HG03575 (cell line): ENCODE data around the gene TEF.
"Not testable (repeated sequence)": the region's sequence is repeated elsewhere in the genome, so short reads cannot be mapped to it uniquely, and the experiment has no call there.

Source experiments
- ATAC-seq: cut with Tn5 transposase; IDR thresholded peaks from one replicate; pipeline ENCODE4 v1.9.1; 2021; ENCODE audit not compliant: unreplicated experiment, insufficient number of reproducible peaks, low FRiP score; ENCODE audit errors: extremely low read depth

TEF gene

DNA sequence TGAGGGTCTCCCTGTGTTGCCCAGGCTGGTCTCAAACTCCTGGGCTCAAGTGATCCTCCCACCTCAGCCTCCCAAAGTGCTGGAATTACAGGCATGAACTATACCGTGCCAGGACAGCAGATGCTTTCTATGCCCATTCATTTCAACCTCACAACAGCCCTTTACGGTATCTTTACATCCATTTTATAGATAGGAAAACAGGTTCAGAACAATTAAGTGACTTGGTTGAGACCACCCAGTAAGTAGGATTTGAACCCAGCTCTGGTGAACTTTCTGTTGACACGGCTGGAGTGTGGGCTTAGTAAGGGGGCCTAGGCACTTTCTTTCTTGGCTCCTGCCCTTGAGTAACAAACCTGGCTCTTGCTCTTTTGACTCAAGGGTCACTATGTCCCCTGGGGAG, 25.7 kb downstream of the TEF start:
- ATAC-seq, result no peak

DNA sequence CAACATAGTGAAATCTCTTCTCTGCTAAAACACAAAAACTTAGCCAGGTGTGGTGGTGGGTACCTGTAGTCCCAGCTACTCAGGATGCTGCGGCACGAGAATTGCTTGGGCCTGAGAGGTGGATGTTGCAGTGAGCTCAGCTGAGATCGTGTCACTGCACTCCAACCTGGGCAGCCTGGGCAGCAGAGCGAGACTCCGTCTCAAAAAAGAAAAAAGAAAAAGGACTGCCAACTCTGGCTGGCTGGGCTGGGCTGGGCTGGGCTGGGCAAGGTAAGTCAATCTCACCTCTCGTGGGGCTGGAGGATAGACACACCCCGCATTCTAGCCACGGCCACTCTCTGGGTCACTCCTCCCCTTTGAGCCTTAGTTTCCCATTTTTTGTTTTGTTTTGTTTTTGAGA, 26.9 kb downstream of the TEF start:
- ATAC-seq, result no peak

DNA sequence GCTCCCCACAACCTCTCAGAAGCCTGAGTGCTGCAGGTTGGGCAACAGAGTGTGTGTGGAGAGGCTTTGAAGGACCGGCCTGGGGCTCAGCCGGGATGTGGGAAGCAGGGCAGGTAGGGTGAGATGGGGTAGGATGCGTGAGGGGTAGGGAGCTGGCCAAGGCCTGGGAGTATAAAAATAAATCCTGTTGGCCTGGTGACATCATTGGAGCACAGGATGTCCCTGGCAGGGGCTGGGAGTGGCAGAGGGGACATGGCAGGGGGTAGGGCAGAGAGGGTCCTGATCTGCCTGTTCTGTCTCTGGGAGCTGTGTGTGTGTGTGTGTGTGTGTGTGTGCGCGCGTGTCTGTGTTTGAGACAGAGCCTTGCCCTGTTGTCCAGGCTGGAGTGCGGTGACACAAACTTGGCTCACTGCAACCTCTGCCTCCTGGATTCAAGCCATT, 28.6 kb downstream of the TEF start:
- no peak for ATAC-seq

DNA sequence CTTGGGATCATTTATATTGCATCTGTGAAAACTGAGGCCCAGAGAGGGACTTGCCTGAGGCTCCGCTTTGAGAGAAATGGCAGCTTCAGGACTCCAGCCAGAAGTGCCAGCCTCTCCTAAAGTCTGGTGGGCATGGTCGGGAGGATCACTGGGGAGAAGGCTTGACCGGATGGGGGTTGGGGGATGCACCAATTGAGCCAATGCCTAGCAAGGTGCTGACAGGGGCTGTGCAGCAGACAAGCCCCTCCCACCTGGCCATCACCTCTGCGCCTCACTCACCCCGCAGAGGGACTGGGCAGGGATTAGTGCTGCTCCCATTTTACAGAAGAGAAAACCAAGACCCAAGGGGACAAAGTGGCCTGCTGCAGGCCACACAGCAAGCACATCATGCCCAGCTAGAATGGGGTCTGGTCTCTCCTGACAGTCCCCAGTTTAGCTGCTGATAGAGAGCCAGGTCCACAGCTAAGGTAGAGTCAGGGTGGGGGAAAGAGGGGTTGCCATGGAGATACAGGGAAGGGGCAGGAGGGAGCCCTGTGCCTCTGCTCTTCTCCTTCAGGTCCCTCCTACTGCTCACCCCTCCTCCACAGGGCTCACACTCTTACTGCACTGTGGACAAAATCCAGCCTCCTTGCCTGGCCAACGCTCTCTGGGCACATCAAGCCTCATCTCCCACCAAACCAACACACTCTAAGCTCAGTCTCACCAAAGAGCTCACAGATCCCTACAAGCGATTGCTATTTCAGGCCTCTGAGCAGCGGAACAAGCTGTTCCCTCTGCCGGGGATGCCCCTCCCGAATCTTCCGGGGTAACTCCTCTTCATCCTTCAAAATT, 29.5 kb downstream of the TEF start:
- no peak for ATAC-seq

DNA sequence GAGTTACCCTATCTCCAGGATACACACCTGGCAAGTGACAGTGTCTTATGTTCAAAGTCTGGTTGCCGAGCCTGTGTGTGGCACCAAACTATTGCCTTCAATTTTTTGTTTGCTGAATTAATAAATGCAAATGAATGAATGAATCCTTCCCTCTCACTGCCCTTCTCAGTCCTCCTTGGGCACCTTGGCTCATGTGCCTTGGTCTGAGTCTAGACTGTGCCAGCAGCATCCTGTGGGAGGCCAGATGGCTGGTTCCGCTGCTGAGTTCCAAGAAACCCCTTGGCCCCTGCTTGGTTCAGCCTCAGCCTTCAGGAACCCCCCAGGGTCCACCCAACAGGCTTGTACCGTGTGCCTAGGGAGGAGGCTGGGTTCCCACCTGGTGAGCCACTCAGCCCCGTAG, 33.8 kb downstream of the TEF start:
- ATAC-seq, result no peak

DNA sequence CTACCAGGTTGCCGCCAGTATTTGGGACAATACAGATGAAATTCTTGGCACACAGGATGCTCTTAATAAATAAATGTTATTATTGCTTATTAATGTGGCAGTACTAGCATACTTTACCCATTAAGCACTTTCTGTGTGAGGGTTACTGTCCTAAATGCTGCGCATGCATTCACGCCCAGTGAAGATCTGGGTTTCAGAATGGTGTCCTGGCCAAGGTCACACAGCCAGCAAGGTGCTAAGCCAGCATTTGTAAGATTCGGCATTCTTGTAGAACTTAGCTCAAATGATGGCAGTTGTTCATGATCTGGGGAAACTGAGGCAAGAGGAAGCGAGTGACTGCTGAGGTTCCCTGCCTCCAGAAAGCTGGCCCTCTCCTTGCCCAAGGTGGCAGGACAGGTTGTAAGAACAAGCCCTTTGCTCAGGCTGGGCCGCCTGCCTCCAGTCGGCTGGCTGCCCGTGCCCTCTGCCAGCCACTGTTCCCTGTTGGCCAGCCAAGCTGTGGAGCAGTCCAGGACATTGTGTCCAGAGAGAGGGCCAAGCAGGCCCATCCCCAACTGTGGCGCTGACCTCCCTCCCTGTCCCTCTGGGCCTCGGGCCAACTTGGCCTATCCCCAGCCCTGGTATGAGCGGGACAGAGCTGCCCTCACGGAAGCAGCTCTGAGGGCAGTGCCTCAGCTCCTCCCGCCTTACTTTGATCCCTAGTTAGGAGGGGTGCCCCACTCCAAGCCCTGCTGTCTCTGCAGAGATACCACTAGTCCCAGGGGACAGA, 36.1 kb downstream of the TEF start:
- ATAC-seq, result no peak

DNA sequence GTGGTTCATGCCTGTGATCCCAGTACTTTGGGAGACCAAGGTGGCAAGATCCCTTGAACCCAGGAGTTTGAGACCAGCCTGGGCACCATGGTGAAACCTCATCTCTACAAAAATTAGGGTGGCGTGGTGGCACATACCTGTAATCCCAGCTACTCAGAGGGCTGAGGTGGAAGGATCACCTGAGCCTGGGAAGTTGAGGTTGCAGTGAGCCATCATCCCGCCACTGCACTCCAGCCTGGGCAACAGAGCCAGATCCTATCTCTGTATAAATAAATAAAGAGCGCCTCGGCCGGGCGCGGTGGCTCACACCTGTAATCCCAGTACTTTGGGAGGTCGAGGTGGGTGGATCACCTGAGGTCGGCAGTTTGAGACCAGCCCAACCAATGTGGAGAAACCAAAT, 37.0 kb downstream of the TEF start:
- ATAC-seq, result no peak

DNA sequence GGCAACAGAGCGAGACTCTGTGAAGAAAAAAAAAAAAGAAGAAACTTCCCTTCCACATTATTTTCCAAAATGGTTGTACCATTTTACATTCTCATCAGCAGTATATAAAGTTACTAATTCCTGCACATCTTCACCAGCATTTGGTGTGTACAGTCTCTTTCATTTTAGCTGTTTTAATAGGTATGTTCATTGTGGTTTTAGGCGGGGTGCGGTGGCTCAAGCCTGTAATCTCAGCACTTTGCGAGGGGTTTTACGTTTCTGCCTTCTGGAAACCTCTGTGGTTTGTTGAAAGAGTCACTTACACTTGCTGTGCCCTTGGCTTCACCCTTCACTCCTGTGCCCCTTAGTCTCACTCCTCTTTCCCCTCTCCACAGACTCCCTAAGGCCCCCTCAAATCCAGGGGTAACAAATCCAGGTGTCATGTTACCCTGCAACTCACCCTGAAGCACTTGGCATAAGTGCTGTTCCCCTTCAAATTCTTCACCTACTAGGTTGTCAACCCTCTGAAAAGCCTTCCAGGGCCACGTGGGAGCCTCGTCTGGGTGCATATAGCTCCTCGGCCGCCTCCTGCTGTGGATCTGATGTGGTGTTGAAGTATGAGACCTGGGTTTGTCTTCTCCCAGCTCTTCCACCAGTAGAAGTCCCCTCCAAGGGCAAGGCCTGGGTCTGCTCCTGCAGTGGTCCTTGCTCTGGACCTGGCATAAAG, 44.1 kb downstream of the TEF start:
- ATAC-seq, result no peak

DNA sequence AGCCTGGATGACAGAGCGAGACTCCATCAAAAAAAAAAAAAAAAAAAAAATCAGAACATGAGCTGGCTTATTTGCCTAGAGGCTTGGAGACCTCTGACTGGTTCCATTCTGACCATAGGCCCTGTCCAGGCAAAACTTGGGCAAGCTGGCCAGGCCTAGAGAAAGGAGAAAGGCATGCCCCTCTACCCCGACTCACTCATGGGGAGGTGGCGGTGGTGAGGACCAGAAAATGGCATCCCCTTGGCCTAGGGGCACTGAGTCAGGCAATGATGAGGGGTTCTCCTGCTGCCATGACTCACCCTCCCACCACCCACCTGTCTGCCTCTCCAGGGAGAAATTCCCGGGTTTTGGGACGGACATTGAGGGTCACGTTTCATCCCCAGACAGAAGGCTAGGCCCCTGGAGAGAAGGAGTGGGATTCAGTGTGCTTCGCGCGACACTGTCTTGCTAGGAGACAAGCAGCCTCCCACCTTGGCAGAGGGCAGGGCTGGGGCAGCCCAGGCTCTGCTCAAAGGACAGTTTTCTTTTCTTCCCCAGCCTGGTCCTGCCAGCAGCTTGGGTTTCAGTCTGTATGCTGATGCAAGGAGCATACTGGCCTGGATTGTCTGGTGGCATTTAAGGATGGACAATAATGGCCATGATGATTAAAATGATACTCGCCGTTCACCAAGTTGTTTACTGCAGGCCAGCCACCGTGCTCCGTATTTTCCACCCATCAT, 47.6 kb downstream of the TEF start:
- ATAC-seq, result no peak

DNA sequence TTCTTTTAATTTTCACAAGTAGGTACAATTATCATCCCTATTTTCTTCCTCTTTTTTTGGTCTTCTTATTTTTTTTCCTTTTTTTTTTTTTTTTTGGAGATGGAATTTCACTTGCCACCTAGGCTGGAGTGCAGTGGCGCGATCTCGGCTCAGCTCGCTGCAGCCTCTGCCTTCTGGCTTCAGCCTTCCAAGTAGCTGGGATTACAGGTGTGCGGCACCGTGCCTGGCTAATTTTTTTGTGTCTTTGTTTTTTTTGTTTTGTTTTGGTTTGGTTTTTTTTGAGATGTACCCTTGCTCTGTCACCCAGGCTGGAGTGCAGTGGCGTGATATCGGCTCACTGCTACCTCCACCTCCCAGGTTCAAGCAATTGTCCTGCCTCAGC, 48.2 kb downstream of the TEF start:
- no peak for ATAC-seq

DNA sequence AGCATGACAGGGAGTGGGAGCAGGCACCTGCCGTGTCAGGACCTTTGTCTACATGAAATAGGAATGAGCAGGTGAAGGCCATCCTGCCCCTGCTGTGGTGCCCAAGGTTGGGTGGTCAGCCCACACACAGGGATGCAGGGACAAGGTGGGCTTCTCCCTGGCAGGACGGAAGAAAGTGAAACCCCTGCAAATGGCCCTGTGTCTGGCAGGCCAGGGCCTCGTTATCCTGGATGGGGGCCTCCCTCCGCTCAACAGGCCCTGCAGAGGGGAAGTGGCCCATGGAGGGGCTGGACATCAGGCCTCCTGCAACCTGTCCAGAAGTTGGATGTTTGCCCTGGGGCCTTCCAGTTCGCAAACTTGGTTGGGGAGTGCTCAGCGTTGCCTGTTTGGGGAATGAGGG, 49.9 kb downstream of the TEF start:
- ATAC-seq, result no peak

DNA sequence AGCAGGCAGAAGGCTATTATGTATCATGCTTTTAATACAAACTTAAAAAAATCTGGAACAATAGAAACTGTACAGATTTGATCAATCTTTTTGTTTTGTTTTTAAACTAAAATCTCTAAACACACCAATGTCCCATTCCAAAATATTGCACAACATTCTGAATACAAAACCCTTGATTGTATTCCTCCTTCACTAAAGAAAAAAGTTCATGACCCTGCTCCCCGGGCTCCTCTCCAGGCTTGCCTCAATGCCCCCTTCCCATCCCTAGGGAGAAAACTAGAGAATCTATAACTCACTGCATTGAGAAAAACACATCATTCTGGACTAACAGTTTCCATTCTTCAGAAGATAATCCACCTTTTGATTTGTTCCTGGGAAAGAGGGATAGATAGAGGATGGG, 51.7 kb downstream of the TEF start:
- ATAC-seq, result not testable (repeated sequence)

DNA sequence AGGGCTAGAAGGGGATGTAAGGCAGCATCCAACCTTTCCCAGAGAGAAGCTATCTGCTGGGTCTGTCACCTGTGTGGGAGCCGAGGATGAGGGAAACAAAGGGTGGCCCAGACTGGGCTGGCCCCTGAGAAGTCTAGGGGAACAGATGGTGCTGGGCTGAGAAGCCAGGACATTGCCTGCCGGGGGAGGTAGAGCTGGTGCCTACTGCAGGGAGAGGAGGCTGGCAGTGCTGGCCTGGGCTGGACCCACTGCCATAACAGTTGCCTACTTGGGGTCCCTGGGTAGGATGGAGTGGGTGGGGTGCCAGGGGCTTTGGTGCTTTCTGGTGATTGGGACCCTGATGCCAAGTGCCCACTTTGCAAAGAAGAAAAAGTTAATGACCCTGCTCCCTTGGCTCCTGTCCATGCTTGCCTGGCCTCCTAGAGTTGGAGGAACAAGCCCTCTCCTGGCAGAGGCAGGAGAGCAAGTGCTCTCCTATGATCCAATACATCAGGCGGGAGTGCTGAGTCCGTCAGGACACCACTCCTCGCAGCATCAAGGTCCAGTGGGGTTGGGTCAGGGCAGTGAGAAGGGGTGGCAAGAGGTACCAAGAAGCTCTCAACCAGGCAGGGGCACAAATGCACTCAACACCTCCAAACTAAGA, 52.7 kb downstream of the TEF start:
- not testable (repeated sequence) for ATAC-seq

DNA sequence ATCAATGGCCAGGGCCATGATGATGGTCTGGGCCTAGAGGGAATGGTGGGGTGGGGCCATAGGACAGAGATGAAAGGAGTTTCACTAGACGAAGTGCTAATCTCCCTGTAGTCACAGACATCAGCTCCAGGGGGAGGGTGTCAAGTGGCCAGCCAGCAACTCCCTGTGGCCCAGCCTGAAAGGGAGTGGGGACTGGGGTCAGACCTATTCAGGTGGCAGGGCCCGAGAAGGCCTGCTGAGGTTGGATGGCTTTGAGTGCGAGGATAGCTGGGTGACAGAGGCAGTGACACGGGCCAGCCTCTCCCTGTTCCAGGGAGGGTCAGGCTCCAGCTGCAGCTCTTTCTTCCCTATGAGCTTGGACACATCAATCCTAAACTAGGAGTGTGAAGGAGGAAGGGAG, 53.8 kb downstream of the TEF start:
- ATAC-seq, result no peak

DNA sequence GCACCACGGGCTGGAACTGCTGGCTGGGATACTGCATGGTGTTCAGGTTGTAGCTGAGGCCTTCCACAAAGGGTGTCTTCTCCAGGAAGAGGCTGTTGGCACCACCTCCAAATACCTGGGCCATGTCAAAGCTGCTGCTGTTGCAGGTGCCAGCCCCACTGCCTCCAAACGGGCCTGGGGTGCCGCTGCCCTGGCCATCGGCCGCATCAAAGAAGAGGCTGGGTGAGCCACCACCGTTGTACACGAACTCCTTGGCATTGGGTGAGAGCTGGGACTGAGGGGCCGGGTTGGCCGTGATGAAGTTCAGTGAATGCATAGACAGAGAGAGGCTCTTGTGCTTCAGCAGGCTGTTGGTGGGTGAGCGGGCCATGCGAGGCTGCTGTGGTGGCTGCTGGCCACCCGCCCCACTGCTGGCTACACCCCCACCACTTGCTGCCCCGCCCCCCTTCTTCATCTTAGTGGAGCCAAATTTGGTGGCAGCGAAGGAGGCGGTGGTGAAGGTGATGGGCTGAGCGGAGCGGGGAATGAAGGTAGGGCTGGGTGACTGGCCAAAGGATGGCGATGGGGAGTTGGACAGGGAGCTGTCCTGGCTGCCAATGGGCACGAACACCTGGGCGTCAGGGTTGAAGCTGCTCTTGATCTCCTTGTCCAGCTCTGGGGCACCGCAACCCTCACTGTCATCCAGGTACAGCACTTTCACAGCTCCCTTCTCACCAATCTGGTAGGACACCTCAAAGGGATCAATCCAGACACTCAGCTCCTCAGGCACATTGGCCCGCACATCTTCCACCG, 54.8 kb downstream of the TEF start:
- no peak for ATAC-seq

DNA sequence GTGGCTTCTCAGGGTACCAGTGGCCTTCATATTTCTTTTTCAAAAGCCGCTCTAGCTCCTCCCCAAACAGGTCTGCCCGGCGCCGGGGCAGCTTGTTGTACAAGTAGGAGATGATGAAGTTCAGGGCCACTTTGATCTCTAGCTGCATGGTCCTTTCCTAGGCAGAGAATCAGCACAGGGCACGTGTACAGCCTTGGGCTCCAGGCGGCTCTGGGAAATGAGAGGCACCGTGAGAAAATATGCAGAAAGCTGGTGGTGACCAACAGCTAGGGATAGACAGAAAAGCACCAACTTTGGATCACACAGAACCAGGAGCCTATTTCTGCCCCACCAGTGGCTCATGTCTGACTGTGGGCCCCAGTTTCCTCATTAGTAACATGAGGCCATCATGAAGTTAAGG, 55.5 kb downstream of the TEF start:
- ATAC-seq, result no peak

DNA sequence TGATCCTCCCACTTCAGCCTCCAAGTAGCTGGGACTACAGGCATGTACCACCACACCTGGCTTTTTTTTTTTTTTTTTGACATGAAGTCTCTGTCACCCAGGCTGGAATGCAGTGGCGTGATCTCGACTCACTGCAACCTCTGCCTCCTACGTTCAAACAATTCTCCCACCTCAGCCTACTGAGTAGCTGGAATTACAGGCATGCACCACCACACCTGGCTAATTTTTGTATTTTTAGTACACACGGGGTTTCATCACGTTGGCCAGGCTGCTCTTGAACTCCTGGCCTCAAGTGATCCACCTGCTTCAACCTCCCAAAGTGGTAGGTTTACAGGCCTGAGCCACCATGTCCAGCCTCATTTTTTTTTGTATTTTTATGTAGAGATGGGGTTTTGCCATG, 58.8 kb downstream of the TEF start:
- ATAC-seq, result not testable (repeated sequence)

DNA sequence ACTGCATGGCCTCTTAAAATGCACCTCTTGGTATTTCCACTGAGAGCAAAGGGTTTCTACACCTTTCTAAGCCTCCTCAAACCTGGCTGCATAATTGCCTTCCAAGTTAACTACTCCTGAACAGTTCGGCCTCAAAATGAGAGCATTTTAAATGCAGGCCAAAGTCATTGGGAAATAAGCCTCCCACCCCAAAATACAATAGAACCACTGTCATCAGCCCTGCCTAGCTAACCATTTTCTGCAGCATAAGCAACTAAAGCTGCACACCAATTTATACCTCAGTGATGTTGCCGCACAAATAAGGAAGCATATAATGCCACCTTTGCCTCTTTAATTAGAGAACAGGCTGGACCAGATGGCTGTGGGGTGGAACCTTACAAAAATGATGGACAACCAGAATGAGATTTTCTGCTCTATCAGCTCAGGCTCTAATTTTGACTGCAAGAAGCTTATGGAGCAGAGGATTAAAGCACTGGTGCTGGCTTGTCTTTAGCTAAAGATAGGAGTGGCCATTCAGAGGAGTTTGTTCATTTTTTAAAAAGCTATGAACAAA, 60.6 kb downstream of the TEF start:
- ATAC-seq, result no peak
